Smooth muscle cell (in vitro differentiated cells): ENCODE measurements around the gene FCHO1. TPM values are rescaled to one million over a fixed set of nuclear protein-coding genes. Genes with fewer than 3 reads are reported as not detected.

Experiments
- DNase-seq: peaks from one replicate; lab custom pipeline; 2025; ENCODE audit not compliant: unreplicated experiment; lab: John Stamatoyannopoulos, UW
- H2AFZ ChIP-seq: fragments of 200-600 bp; sonication (generic); 2 replicates; pipeline ENCODE4 v1.6.0; 2016; ENCODE audit warnings: antibody characterized with exemption, low read depth, mild to moderate bottlenecking
- H3F3A ChIP-seq: fragments of 200-600 bp; sonication (generic); 2 replicates; pipeline ENCODE4 v1.6.0; 2017; ENCODE audit warnings: antibody characterized with exemption, low read depth
- H3K27ac ChIP-seq: fragments of 200-600 bp; sonication (generic); 2 replicates; pipeline ENCODE4 v1.5.1; 2016; ENCODE audit warnings: low read depth, mild to moderate bottlenecking
- H3K27me3 ChIP-seq: fragments of 200-600 bp; sonication (generic); 2 replicates; pipeline ENCODE4 v1.6.1; 2016; ENCODE audit warnings: low read depth, mild to moderate bottlenecking
- H3K36me3 ChIP-seq: fragments of 200-600 bp; sonication (generic); 2 replicates; pipeline ENCODE4 v1.5.1; 2016; ENCODE audit warnings: low read depth
- H3K4me1 ChIP-seq: fragments of 200-600 bp; sonication (generic); 2 replicates; pipeline ENCODE4 v1.5.1; 2016; ENCODE audit warnings: low read depth
- H3K4me2 ChIP-seq: fragments of 200-600 bp; sonication (generic); 2 replicates; pipeline ENCODE4 v1.6.0; 2016; ENCODE audit warnings: mild to moderate bottlenecking
- H3K4me3 ChIP-seq: fragments of 200-600 bp; sonication (generic); 2 replicates; pipeline ENCODE4 v1.5.1; 2016; ENCODE audit warnings: mild to moderate bottlenecking
- H3K79me2 ChIP-seq: fragments of 200-600 bp; sonication (generic); 2 replicates; pipeline ENCODE4 v1.6.0; 2016; ENCODE audit warnings: low read depth, mild to moderate bottlenecking
- H3K9ac ChIP-seq: fragments of 200-600 bp; sonication (generic); 2 replicates; pipeline ENCODE4 v1.6.0; 2016; ENCODE audit warnings: low read depth
- H3K9me3 ChIP-seq: fragments of 200-600 bp; sonication (generic); replicated peaks from 2 replicates; pipeline ENCODE4 v1.5.1; 2016; ENCODE audit warnings: low read depth
- H4K20me1 ChIP-seq: fragments of 200-600 bp; sonication (generic); 2 replicates; pipeline ENCODE4 v1.6.0; 2016; ENCODE audit warnings: low read depth
- CTCF ChIP-seq: fragments of 200-600 bp; sonication (generic); IDR thresholded peaks from 2 replicates; pipeline ENCODE4 v1.5.1; 2017; ENCODE audit warnings: borderline replicate concordance, mild to moderate bottlenecking, antibody characterized with exemption; ENCODE audit not compliant: insufficient read depth, poor library complexity, severe bottlenecking
- WGBS: methylation state at CpG from one replicate; pipeline ENCODE4 v1.1.7; 2016; ENCODE audit warnings: low lambda C conversion rate; 5-methylcytosine and 5-hydroxymethylcytosine counted together
- polyA plus RNA-seq: library from polyadenylated mRNA; unstranded; fragments of >200 nt; fragmentation: Nextera tagmentation; extraction: Ambion mirVana; gene quantifications from 2 replicates; pipeline ENCODE4 v1.2.1, GENCODE V29; 2016
- total RNA-seq: library from RNA; depleted of rRNA; stranded (reverse); fragments of >200 nt; gene quantifications from 2 replicates; pipeline ENCODE4 v1.2.3, GENCODE V29; 2014

The FCHO1 gene
- total and polyA plus RNA-seq, 2 experiments from 2014 or later = 1.0 to 5.3 TPM

- Histone ChIP-seq H2AFZ (no peak within 1 kb of the TSS), H4K20me1 (no peaks in the 10 kb centered on the region), H3K4me2 (no peak within 1 kb of the TSS), H3K27me3 (no peaks in the 10 kb centered on the region), H3K27ac (no peak within 1 kb of the TSS), H3K36me3 (no peaks in the 10 kb centered on the region), H3F3A (no peaks in the 10 kb centered on the region), H3K4me3 (no peak within 1 kb of the TSS), H3K9me3 (no peaks in the 10 kb centered on the region), H3K9ac (no peak within 1 kb of the TSS), H3K79me2 (no peaks in the 10 kb centered on the region), H3K4me1 (no peaks in the 10 kb centered on the region)
- whole genome bisulfite sequencing = 95% methylated on average over 32 of the region's 34 CpGs
- no peak for DNase-seq
- no peak for TF ChIP-seq CTCF
These were observed 69.9 kb downstream of the FCHO1 start, which contains the start of gene INSL3 for GRCh38 chr19:17821190-17821589. Gene INSL3 (minus strand): TSS chr19:17821519. CDS start chr19:17821506, 13 bp downstream.

- Histone ChIP-seq H3K4me1 (no peaks in the 10 kb centered on the region), H3K27ac (no peak overlapping the region), H2AFZ (no peak overlapping the region), H3K36me3 (no peaks in the 10 kb centered on the region), H3K9me3 (no peaks in the 10 kb centered on the region), H3K27me3 (no peaks in the 10 kb centered on the region), H3K79me2 (no peaks in the 10 kb centered on the region), H3K9ac (no peak overlapping the region), H4K20me1 (no peaks in the 10 kb centered on the region), H3K4me3 (no peak overlapping the region), H3F3A (no peaks in the 10 kb centered on the region), H3K4me2 (no peak overlapping the region)
- WGBS = 77% methylated on average over 8 of the region's 8 CpGs
- DNase-seq = no peak
- TF ChIP-seq CTCF = no peak
These were observed 73.1 kb downstream of the FCHO1 start for GRCh38 chr19:17824339-17824738.

- no peaks in the 10 kb centered on the region for H3F3A ChIP-seq
- 94% methylated on average over 13 of the region's 13 CpGs for WGBS
- peaks cover 4% of the 10 kb centered on the region for H3K27me3 ChIP-seq
These were observed 75.3 kb downstream of the FCHO1 start for GRCh38 chr19:17826508-17827056.

More at GRCh38 chr19:17826508-17827056, 75.3 kb downstream of the FCHO1 start:
- Histone ChIP-seq H3K9ac (no peak overlapping the region), H4K20me1 (no peaks in the 10 kb centered on the region), H3K4me3 (no peak overlapping the region), H3K79me2 (no peaks in the 10 kb centered on the region), H3K9me3 (no peaks in the 10 kb centered on the region), H3K4me2 (no peak overlapping the region), H3K36me3 (no peaks in the 10 kb centered on the region), H2AFZ (no peak overlapping the region), H3K27ac (no peak overlapping the region), H3K4me1 (no peaks in the 10 kb centered on the region)
- no peak for TF ChIP-seq CTCF
- DNase-seq = no peak
